Measurements from ENCODE around the gene BGN. TPM values are rescaled to one million over a fixed set of nuclear protein-coding genes. Genes with fewer than 3 reads are reported as not detected.

The BGN gene
- total RNA-seq, 1 experiment from 2014 or later = 0.37 TPM

- TF ChIP-seq REST (IDR thresholded peaks at IDR 0.05; ENCODE audit: low read depth) (no peak), CBX3 (IDR thresholded peaks at IDR 0.05; ENCODE audit: low read depth) (no peak), JUND (IDR thresholded peaks at IDR 0.05) (no peak), ELF1 (IDR thresholded peaks at IDR 0.05; ENCODE audit: borderline replicate concordance, low read depth) (no peak), TCF7L2 (IDR thresholded peaks at IDR 0.05; ENCODE audit: borderline replicate concordance, extremely low read depth, insufficient read depth, insufficient read length) (no peak), CEBPB (IDR thresholded peaks at IDR 0.05; ENCODE audit: low read depth) (no peak), SP1 (IDR thresholded peaks at IDR 0.05; ENCODE audit: low read depth) (no peak), MAX (IDR thresholded peaks at IDR 0.05) (no peak), RAD21 (IDR thresholded peaks at IDR 0.05; ENCODE audit: low read depth) (no peak), FOSL1 (IDR thresholded peaks at IDR 0.05; ENCODE audit: low read depth) (no peak)
These were observed 20.1 kb upstream of the BGN start (continued) for GRCh38 chrX:153474718-153475117.

GRCh38 chrX:153475271-153475670 lies 19.5 kb upstream of the BGN start:
- Histone ChIP-seq H4K20me1 (ENCODE audit: insufficient read depth) (no peaks in the 10 kb centered on the region), H3K9me2 (ENCODE audit: insufficient read depth) (no peaks in the 10 kb centered on the region), H3K9me3 (ENCODE audit: control insufficient read depth in 1 of 2, insufficient read depth in 1 of 2, low read depth in 1 of 2, low read length in 2 of 2) (no peaks in the 10 kb centered on the region), H3K27ac (ENCODE audit: low read depth, low read length) (no peak overlapping the region), H3K27me3 (ENCODE audit: insufficient read depth, low read length) (no peaks in the 10 kb centered on the region), H2AFZ (ENCODE audit: low read depth, low read length, poor library complexity, severe bottlenecking) (no peak overlapping the region), H3K4me1 (ENCODE audit: control insufficient read depth in 1 of 2, insufficient read depth in 2 of 2, low read length in 2 of 2) (peaks cover 0 to 5% of the 10 kb centered on the region in 2 experiments; a peak in 1 of 4 replicates), H3K79me2 (ENCODE audit: insufficient read depth, low read length) (no peaks in the 10 kb centered on the region), H3K4me2 (ENCODE audit: low read length) (no peak overlapping the region), H3K4me3 (replicated peaks in 1 of 2; ENCODE audit: low read depth in 1 of 2, low read length in 2 of 2) (no peak overlapping the region), H3K36me3 (ENCODE audit: control insufficient read depth in 1 of 2, insufficient read depth in 2 of 2, low read length in 2 of 2) (no peaks in the 10 kb centered on the region), H3K9ac (ENCODE audit: low read length) (no peak overlapping the region)
- ChIA-PET POLR2A (no interaction called here), RAD21 (ENCODE audit: low non-redundant PET in 1 of 2, low total read pairs in 2 of 2, uncharacterized antibody in 2 of 2, unreplicated experiment in 2 of 2) (no interaction called here), CTCF (no interaction called here)
- intact Hi-C loops (cut with micrococcal nuclease) = no loop called here
- DNase-seq (ENCODE audit: low read depth, low spot score) (no peak), ATAC-seq (no peak)
- no TSS peak for BruUV-seq (replicated peaks)
- no peak for TF ChIP-seq ZFX (IDR thresholded peaks at IDR 0.05)

Data from HCT116 (cell line).